GM19043 (cell line): ENCODE measurements around the gene PCSK6.

Source experiments
- ATAC-seq: cut with Tn5 transposase; IDR thresholded peaks from one replicate; pipeline ENCODE4 v1.9.1; 2021; ENCODE audit warnings: low read depth; ENCODE audit not compliant: unreplicated experiment

PCSK6 gene

DNA sequence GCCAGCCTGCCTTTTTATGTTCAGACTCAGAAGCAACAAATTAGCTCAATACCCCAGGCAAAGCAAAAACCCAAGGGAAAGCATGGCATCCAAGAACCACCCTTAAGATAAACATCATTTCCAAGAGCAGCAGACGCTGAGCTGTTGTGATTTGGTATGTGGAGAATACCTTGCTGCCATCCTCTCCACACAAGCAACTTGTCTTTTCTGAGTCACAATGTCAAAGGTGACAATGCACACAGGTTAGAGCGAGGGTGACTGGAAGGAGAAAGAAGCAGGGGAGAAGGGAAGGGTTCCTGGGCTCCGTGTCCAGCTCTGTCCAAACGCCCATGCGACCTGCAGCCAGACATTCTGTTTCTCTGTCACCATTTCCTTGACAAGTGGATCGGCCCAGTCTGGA lies 6.0 kb downstream of the PCSK6 start:
- no peak for ATAC-seq

DNA sequence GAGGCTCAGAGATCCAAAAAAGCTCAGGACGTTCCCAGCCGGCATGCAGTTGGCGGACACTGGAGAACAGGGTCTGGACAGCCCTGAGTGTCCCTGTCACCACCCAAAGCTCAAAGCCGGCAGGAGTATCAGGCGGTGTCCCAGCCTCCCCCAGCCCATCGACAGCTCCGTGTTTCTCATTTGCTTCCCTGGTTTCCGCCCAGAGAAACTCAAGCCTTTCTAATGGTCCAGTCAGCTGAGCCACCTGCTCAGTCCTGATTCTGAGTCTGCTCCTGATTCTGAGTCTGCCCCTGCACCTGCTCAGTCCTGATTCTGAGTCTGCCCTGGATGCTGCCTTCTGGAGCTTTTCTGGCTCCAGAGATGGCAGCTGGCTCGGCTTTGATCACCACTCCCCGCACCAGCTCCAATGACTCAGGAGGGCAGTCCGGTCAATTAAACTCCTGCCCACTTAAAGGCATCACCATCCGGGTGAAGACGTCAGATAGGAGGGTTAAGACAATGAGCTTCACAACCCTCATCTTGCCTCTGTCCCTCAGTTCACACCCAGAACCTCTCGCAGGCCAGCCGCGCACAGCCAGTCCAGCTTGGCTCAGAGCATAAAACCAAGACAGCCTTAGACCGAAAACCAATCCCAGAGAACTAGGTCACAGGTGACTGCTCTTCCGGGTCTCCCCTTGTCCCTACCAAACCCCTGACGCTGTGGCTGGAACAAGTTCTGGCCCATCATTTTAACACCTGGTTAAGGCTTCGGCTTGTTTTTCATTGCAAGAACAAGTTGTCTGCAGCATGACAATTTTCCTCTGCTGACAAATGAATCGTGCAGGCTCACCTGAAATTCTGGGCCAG lies 6.8 kb downstream of the PCSK6 start:
- ATAC-seq = no peak

DNA sequence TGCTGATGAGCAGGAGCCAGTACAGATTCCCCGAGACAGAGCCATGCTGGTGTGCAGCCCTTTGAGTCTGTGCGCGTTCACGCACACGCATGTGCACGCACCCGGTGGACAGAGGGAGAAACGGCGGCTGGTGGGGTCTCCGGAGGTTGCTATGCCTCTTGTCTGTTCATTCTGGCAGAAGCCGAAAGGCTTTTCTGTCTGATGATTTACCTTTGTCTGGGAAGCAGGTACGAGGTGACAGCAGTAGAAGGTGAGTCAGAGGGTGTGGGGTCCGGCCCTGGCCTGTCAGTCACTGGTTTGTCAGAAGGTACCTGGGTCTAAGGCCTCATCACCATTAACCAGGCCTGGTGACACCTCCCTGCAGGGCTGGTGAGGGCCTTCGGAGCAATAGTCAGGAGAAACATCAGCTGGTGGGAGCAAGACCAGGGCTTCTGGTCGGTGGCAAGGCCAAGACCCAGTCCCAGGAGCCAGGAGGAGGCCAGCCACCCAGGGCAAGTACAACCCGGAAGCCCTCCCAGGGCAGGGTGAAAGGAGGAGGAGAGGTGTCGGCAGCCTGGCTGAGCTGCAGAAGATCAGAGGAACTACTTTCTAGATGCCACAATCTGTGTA lies 7.5 kb downstream of the PCSK6 start:
- ATAC-seq = no peak

DNA sequence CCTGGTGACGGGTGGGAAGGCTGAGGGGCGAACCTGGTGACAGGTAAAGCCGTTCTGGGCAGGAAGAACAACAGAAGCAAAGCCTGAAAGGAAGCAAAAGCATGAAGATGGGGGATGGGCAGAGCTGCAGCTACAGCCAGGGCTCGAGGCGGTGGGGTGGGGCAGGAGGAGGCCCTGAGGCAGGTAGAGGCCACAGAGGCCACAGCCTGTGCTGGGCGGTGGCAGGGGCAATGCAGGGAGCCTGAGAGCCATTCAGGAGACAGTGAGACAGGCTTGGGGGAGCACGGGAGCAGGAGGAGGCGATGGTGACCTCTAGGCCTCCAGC lies 8.2 kb downstream of the PCSK6 start:
- no peak for ATAC-seq

DNA sequence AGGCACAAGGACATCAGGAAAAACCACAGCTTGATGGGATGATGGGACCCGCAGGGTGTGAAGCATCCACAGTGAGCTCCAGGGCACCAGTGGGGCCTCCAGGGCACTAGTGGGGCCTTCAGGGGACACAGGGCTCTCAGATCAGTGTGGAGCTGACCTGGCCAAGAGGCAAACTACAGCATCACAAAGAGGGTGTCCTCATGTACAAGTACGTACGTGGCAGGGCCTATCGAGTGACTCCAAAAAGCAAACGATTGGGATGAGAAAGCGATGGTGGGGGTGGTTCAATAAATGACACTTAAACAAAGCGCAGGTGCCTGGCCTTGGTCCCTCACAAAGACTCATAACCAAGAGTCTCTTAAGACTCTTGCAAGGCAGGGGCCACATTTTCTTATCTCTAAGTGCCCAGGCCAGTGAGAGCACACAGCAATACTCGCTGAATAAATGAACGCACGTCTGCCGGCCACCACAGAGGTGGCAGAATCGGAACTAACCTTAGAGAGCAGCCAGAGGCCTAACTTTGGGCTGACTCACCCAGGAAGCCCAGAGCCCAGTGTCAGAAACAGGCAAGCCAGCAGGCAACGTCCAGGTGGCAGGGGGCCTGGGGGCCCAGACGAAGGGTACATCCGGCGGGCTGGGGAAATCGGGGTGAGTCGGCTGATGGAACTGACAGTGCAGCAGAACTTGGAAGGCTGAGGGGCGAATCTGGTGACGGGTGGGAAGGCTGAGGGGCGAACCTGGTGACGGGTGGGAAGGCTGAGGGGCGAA lies 8.7 kb downstream of the PCSK6 start:
- no peak for ATAC-seq

DNA sequence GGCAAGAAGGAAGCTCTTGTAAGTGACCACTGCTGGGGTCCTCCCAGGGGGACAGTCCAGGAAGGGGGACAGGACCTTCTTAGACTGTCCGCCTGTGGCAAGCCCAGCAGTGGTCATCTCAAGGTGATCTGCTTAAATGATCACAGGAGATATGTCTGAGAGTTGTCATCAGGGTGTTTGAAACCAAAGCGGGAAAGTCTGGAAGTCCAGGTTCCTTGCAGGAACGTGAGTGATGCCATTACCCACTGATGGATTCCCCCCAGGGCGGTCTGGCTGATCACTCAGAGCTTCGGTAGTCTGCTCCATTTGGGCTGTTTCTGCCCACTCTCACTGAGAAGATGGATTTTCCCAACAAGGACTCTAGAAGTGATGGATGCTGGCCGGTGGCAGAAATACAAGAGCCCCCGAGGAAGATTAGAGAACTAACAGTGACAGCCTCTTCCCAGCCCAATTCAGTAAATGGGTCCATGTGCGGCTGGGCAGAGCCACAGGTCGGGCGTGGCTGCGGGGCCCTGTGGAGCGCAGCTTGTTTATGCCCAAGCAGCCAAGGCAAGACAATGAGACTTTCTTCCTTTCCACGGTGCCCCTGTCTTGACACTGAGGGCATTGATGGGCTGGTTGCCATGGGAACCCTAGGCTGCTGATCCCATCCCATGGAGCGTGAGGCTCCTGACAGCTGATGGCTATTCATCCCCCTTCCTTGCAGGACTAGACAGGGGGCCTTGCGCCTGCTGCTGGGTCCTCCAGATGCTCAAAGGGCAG lies 9.5 kb downstream of the PCSK6 start:
- ATAC-seq = no peak

DNA sequence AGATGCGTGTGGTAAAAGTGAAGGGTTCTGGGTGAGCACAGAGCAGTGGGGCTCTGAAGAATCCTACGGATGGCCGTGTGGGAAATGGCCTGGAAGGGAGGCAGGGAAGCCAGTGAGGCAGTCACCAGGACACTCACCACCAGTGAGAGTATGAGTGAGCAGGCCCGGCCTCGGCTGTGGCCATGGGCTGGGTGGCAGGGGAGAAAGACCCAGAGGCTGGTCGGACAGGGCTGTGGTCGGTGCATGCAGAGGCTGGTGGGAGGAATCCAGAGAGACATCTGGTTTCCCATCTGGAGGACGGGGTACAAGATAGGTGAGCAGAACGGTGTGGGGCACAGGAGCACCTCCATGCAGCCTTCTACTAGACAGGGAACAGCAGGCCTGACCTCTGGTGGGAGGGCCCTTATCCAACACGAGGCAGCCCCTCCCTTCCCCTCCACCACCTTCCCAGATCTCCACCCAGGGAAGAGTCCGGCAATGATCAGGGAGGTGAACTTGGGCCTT lies 10.1 kb downstream of the PCSK6 start:
- ATAC-seq = no peak

DNA sequence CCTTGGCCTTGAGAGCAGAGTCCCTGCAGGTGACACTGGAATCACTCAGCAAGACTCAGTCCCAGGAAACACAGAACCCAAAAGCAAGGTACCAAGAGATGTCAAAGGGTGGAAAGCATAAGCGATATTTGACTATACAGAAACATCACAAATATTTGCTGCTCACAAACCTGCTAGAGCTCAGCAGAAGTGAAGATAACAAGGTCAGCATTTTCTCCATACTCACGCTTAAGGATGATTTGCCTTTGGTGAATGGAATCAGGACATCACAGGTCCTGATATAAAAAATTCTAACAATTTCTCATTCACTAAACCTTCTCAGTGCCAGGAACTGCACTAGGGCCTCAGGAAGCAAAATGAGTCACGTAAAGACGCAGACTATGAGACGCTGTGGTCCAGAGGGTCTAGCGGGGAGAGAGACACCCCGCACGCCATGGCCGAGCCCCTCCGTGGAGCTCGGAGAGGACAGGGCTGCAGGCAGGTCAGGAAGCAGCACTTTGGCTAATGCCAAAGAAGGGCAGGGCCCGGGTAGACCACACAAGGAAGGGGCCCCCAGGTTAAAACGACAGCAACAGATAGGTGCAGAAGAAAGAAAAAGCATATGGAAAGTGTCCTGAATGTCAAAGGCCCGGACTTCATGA lies 10.7 kb downstream of the PCSK6 start:
- ATAC-seq = no peak

DNA sequence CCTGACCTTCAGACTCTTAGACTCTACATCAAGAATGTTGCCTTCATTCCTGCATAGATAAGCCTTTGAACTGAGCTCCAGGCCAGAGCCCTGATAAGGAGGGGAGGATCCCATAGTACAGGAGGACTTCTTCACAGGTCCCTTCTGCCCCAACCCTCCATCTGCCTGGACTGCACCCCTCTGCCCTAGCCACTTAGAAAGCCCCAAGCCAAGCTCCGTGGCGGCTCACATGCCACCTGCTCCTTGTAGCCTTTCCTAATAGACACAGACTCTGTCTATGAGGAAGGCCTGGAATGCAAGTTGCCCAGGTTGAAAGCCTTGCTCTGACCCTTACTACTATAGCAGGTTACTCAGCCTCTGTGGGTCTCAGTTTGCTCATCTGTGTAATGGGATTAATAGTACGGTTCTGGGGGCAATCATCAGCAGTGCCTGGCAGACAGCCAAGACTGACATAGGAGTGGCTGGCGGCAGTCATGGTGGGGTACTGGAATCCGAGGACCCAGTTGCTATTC lies 11.6 kb downstream of the PCSK6 start:
- no peak for ATAC-seq

DNA sequence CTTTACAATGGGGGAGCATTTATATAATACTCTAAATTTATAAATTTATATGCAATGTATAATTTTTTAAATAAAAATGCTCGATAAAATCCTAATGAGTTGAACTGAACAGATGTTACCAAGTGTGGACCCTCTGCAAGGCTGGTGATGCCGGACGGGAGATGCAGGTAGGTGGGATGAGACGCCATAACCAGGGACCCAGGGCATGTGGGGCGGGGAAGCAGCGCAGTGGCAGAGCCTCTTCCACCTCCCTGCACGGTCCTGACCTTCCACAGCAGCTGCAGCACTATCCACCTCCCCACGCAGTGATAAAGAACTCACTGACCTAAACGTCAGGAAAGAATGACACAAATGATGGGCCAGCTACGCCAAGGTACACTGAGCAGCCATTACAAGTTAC lies 12.8 kb downstream of the PCSK6 start:
- no peak for ATAC-seq

DNA sequence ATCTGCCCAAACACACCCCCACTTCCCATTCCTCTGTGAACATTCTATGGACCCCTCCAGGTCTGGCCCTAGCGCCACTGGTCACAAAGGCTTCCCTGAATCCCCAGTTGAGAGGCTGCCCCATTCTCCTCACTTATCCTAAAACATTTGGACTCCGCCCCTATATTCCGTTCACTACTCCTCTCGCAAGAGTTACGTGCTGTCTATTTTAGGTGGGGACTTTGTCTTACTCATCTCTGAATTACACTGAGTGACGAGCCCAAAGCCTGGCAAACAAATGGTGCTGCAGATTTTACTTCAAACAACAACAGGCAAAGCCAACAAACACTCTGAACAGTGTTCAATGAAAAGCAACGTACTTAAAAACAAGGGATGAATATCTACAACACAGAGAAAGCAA lies 14.5 kb downstream of the PCSK6 start:
- ATAC-seq = no peak

DNA sequence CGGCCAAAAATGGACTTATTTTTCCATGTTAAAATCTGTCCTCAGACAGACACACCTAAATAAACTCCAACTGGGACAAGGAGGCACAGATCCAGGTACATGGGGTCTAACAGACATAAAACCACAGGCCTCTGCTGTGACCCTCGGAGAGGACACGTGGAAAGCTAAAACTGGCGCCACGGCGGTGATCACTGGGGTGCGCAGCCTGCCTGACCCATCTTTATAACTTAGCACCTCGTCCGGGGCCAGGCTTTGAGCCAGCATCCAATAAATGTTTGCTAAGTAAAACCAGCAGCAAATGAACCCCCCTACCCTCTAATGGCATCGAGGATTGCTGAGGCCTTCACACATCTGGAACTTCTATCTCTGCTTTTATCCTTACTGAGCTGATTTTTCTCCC lies 15.3 kb downstream of the PCSK6 start:
- ATAC-seq = no peak

DNA sequence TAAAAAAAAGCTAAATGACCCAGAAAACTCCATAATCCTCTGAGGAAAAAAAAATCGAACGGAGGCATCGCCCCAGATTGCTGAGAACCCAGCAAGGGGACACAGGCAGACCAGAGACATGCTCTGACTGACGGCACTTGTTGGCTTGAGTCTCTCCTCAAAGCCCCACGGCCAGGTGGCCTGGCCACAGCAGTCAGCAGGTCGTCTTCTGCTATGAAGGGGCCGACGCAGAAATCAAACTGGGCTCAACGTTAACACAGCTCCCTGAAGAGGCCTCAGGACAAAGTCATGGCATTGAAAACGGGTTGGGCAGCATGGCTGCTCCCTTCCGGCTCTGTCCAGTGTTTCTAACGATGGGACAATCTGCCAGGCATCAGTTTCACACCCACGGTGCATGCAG lies 17.5 kb downstream of the PCSK6 start:
- ATAC-seq = no peak

DNA sequence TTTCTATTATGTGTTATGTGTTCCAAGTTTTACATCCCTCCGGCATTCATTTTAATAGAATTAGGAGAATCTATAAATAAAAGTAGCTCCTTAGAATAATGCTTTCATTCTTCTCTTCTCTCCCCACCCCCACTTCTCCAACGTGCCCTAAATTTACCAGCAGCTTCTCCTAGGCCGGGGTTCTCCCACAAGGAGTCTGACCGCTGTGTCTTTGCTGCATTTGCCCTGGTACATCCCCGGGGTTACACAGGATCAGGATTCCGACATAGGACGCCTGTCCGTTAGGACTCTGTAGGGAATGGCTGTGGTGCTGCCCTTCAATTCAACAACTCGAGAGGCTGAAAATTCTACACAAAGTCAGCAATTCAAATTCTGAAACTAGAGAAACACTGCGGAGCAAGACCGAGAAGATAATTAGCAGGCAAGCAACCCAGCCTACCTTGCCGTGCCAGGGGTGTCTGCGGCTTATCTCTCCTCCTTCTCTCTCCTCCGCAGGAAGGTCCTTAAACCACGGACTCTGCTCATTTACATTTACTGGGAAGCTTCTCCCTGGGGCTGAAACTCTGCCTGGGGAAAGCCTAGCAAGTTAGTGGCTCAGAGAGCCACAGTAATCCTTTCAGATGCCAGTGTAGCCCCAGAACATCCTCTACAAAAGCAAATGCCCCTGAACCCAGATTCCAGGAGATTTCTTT lies 18.8 kb downstream of the PCSK6 start:
- ATAC-seq = no peak

DNA sequence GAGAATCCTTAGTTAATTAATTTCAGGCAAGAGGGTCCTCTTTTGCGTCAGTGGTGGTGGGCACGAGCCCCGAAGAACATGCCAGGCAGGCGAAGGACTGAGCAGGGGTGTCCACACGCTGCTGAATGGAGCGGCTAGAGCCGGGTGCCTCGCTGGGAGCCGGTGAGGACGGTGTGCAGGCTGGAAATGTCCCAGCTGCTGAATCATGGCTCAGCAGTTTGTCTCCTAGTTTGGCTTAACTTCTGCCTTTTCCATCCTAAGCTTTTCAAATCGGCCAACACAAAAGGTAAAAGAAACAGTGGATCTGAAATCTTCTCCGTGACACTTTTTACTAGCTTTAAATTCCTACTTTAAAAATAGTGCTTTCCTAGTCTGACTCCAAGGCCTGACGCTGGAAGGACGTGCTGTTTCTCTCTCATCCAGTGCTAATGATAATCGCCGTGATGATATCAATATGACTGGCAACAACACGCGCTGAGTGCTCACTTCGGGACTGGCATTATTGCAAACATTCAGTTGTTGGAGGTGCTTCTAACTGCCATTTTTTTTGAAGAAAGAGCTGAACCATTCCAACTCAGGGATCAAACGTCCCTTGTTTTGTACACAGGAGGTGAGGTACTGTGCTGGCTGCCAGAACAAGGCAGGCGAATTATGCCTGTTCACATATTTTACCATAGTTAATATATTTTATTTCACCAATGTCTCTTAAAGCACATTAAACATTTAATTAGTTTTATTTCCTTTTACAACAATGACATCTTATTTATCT lies 19.8 kb downstream of the PCSK6 start:
- ATAC-seq = no peak

DNA sequence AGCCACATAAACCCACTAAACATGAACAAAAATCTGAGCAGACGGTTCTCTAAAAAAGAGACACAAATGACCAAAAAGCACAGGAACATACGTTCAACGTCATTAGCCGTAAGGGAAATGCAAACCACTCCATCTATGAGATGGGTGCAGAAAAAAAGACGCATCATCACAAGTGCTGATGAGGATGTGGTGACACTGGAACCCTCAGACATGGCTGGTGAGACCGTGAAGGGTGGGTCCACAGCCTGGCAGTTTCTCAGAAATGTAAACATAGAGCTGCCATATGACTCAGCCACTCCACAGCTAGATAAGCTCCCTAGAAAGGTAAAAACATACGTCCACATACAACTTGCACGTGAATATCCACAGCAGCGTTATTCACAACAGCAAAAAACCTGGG lies 23.3 kb downstream of the PCSK6 start:
- no peak for ATAC-seq

DNA sequence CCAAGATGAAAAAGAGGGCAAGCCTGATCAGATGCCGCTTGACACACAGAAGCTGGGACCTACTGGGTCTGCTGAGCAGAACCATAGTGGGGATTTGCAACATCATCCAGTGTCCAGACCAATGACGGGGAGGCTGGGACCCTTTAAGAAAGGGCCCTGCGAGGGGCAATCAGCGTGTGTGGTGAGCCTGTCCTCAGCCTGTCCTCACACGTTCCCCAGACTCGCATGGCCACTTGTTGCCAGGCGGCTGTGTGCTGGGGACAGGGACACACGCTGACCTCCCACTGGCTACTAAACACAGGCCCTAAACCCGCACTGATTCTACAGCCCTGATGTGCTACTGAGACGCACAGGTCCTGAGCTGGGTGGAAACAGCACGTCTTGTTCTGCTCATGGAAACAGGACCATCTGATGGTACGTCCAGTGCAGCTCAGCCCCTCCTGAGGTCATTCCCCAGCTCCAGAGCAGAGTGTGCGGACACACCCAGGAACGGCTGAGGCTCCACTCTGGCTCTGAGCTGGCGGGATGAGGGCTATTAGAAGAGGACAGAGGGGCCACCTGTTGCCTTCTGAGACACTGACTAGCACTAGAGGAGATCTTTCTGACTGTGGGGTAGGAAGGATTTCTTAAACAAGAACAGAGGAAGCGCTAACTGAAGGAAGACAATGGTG lies 24.4 kb downstream of the PCSK6 start:
- ATAC-seq = no peak

DNA sequence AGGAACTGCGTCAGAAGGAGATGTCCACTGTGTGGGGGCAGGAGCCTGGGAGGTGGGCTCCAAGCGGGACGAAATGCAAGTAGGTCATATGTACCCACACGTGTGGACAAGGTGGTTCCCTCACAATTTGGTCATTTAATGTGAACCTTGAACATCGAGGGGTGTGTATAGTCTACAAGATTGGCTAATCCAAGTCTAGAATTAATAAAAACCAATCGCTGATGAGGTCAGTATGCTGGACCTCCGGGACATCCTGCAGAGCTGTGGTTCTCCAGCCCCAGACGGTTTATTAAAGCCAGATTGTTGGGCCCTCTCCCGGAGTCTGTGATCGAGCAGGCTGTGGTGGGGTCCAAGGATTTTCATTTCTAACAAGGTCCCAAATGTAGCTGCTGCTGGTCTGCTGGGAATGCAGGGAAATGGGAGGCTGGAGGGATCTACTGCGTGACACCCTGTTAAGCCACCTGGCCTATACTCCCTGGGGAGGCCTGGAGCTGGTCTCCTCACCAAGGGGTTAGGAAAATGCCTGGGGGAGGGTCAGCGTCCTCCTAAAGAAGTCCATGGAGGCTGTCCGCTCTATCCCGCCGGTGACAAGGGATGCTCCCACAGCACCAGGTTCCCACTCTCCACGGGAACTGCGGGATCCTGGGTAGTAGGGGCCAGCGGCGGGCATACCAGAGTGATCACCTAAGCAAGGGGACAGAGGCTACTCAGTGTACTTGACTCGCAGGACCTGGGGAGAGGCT lies 25.1 kb downstream of the PCSK6 start:
- ATAC-seq = no peak
